ENCODE results near the gene MAMDC2. TPM values are rescaled to one million over a fixed set of nuclear protein-coding genes. Genes with fewer than 3 reads are reported as not detected.

The MAMDC2 gene
- total RNA-seq, 1 donor from 2014 or later, result 0.21 TPM

DNA sequence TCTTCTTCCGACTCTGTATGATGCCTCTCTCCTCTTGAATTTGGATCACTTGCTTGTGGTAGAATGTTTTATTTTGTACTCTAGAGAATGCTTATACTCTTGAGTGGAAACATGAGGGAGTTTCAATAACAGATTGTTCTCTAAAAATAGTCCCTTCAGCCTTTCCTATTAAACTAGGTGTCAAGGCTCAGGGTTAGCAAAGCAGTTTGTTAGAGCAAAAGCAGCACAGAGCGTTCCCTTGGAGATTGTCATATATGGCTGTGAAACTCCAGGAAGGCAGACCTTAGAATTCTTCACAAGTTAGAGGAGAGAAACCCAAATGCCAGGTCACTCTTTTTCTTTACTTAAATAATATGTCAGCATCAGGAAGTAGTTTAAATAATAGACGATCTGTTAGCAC is 33.0 kb downstream of the MAMDC2 start:
- no peak overlapping the region for H3K4me3 Mint-ChIP-seq
- no peak for DNase-seq (ENCODE audit: low read depth, low spot score)
- peaks cover 17% of the 10 kb centered on the region for H3K27me3 Mint-ChIP-seq (ENCODE audit: low read depth)
- TF ChIP-seq CTCF (conservative IDR thresholded peaks at IDR 0.05), result no peak
- H3K27ac Mint-ChIP-seq (ENCODE audit: unreplicated experiment), result no peak overlapping the region
- no peaks in the 10 kb centered on the region for H3K9me3 Mint-ChIP-seq
- no peaks in the 10 kb centered on the region for H3K36me3 Mint-ChIP-seq (ENCODE audit: low read depth)
- no peaks in the 10 kb centered on the region for H3K4me1 Mint-ChIP-seq

GRCh38 chr9:70079417-70080037 is 35.9 kb downstream of the MAMDC2 start:
- TF ChIP-seq CTCF (conservative IDR thresholded peaks at IDR 0.05), result no peak
- Mint-ChIP-seq H3K36me3 (ENCODE audit: low read depth) (no peaks in the 10 kb centered on the region), H3K27ac (ENCODE audit: unreplicated experiment) (no peak overlapping the region)

DNA sequence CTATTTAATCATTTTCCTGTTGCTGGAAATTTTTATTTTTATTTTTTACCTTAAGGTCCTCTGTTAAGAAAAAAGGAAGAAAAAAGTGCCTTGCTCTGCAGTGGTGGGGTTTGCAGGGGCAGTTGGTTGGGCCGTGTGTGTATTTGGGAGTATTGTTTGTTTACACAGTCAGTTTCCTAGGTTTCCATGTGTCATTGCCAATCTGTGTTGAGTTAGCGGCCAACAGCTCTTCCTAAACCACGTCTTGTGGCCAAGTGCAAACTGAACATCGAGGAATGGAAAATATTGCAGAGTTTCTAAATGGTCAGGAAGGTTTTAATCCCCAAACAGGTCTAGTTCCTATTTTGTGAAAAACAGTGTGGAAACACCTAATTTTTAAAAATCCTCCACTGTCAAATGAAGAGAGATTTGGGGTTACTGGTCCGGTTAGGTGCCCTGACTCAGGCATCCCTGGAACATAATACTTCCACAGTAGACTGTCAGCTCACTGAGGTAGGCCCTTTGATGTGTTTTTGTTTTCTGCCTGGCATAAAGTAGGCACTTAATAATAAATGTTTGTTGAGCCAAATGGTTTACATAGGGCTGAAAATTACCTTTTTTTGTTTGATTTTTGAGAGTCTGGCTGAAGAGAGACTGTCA is 37.0 kb downstream of the MAMDC2 start:
- Mint-ChIP-seq H3K4me3 (no peak overlapping the region), H3K36me3 (ENCODE audit: low read depth) (no peaks in the 10 kb centered on the region), H3K27me3 (ENCODE audit: low read depth) (peaks cover 13% of the 10 kb centered on the region), H3K27ac (ENCODE audit: unreplicated experiment) (no peak overlapping the region), H3K9me3 (no peaks in the 10 kb centered on the region), H3K4me1 (peaks cover 17% of the 10 kb centered on the region)
- no peak for TF ChIP-seq CTCF (conservative IDR thresholded peaks at IDR 0.05)
- DNase-seq (ENCODE audit: low read depth, low spot score), result no peak

More at GRCh38 chr9:70079417-70080037, 35.9 kb downstream of the MAMDC2 start:
- H3K4me1 Mint-ChIP-seq, result peaks cover 17% of the 10 kb centered on the region
- no peak overlapping the region for H3K4me3 Mint-ChIP-seq
- no peaks in the 10 kb centered on the region for H3K9me3 Mint-ChIP-seq
- peaks cover 20% of the 10 kb centered on the region for H3K27me3 Mint-ChIP-seq (ENCODE audit: low read depth)
- no peak for DNase-seq (ENCODE audit: low read depth, low spot score)

DNA sequence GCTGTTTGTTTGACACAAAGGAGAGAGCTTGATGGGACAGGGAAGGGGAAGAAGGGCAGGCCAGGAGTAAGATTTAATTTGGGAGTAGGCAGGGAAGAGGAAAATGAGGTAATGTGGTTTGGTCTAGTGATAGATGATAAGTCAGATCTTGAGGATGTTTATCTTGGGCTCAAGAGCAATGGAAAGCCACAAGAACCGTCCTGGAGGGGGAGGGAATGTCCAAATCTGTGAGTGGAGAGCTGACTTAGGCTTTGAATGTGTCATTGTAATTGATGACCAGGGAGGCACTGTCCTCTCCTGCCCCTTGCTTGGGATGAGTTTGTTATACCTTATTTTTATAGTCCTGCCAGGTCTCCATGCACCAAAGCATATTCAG is 37.5 kb downstream of the MAMDC2 start:
- peaks cover 17% of the 10 kb centered on the region for H3K4me1 Mint-ChIP-seq
- H3K27me3 Mint-ChIP-seq (ENCODE audit: low read depth), result peaks cover 9% of the 10 kb centered on the region
- H3K9me3 Mint-ChIP-seq, result no peaks in the 10 kb centered on the region
- H3K27ac Mint-ChIP-seq (ENCODE audit: unreplicated experiment), result no peak overlapping the region
- DNase-seq (ENCODE audit: low read depth, low spot score), result no peak
- H3K36me3 Mint-ChIP-seq (ENCODE audit: low read depth), result no peaks in the 10 kb centered on the region
- no peak for TF ChIP-seq CTCF (conservative IDR thresholded peaks at IDR 0.05)
- H3K4me3 Mint-ChIP-seq, result no peak overlapping the region

- DNase-seq (ENCODE audit: low read depth, low spot score), result no peak
- no peaks in the 10 kb centered on the region for H3K9me3 Mint-ChIP-seq
- no peak overlapping the region for H3K4me3 Mint-ChIP-seq
- peaks cover 12% of the 10 kb centered on the region for H3K27me3 Mint-ChIP-seq (ENCODE audit: low read depth)
- H3K36me3 Mint-ChIP-seq (ENCODE audit: low read depth), result no peaks in the 10 kb centered on the region
- H3K27ac Mint-ChIP-seq (ENCODE audit: unreplicated experiment), result no peak overlapping the region
- TF ChIP-seq CTCF (conservative IDR thresholded peaks at IDR 0.05), result no peak
- H3K4me1 Mint-ChIP-seq, result peaks cover 17% of the 10 kb centered on the region
Observed at GRCh38 chr9:70083429-70083828, 39.8 kb downstream of the MAMDC2 start.

Data from neural crest cell (in vitro differentiated cells).